CD4-positive, alpha-beta T cell treated with Interleukin-15 for 4 hours (primary cell): Measurements from ENCODE around the gene CAMTA2.

Experiments used
- DNase-seq: peaks from one replicate; pipeline ENCODE4 v3.0.0-alpha.2; 2020; ENCODE audit warnings: low spot score

CAMTA2 gene

GRCh38 chr17:4947411-4948165, 39.9 kb downstream of the CAMTA2 start:
- peak; percentile 64 for DNase-seq

GRCh38 chr17:4947010-4947410, 40.5 kb downstream of the CAMTA2 start:
- DNase-seq, result no peak

- no peak for DNase-seq
These were observed 41.0 kb downstream of the CAMTA2 start for GRCh38 chr17:4946312-4946976.

GRCh38 chr17:4945944-4946280, 41.6 kb downstream of the CAMTA2 start:
- no peak for DNase-seq

GRCh38 chr17:4945176-4945943, 42.1 kb downstream of the CAMTA2 start:
- peak; percentile 85 for DNase-seq

GRCh38 chr17:4944554-4945175, 42.8 kb downstream of the CAMTA2 start:
- no peak for DNase-seq

GRCh38 chr17:4944163-4944553, 43.3 kb downstream of the CAMTA2 start:
- peak; percentile 62 for DNase-seq

- no peak for DNase-seq
These were observed 44.5 kb downstream of the CAMTA2 start for GRCh38 chr17:4942760-4943508.

- no peak for DNase-seq
These were observed 46.2 kb downstream of the CAMTA2 start for GRCh38 chr17:4941319-4941610.

GRCh38 chr17:4940555-4941318, 46.7 kb downstream of the CAMTA2 start:
- no peak for DNase-seq

GRCh38 chr17:4939796-4940554, 47.5 kb downstream of the CAMTA2 start, which contains the start of the genes RNF167 and SLC25A11:
Gene RNF167, plus strand, starts transcription at chr17:4940268. Its CDS starts 642 bp downstream, at chr17:4940910.
Gene SLC25A11, minus strand, starts transcription at chr17:4940046. Its CDS starts 136 bp downstream, at chr17:4939910.
- DNase-seq, result peak; percentile 99

GRCh38 chr17:4939546-4939795, 48.0 kb downstream of the CAMTA2 start:
- no peak for DNase-seq

- no peak for DNase-seq
These were observed 48.6 kb downstream of the CAMTA2 start for GRCh38 chr17:4938688-4939545.

GRCh38 chr17:4938069-4938491, 49.4 kb downstream of the CAMTA2 start:
- DNase-seq, result no peak

GRCh38 chr17:4937553-4937952, 49.9 kb downstream of the CAMTA2 start:
- DNase-seq, result no peak

- DNase-seq, result no peak
These were observed 51.0 kb downstream of the CAMTA2 start for GRCh38 chr17:4936436-4936835.

- no peak for DNase-seq
These were observed 51.8 kb downstream of the CAMTA2 start for GRCh38 chr17:4935650-4936049.

GRCh38 chr17:4934173-4934979, 53.1 kb downstream of the CAMTA2 start:
- no peak for DNase-seq

GRCh38 chr17:4933646-4934045, 53.8 kb downstream of the CAMTA2 start:
- DNase-seq, result no peak
